ENCODE results near the gene KREMEN1. TPM values are rescaled to one million over a fixed set of nuclear protein-coding genes. Genes with fewer than 3 reads are reported as not detected.

Gene KREMEN1
- polyA plus RNA-seq, 1 donor, result 26.3 TPM

- no peak overlapping the region for H3K27ac ChIP-seq (ENCODE audit: low read length)
- H3K9me3 ChIP-seq (ENCODE audit: control insufficient read depth, low read depth, low read length), result no peaks in the 10 kb centered on the region
- no peaks in the 10 kb centered on the region for H3K27me3 ChIP-seq (ENCODE audit: control insufficient read depth, insufficient read depth, low read length)
- no peak for DNase-seq
- WGBS (ENCODE audit: insufficient coverage, low lambda C conversion rate), result no CpG with 5 or more reads among the region's 7 CpGs
- no peak overlapping the region for H3K4me3 ChIP-seq (ENCODE audit: low read length)
- no peaks in the 10 kb centered on the region for H3K4me1 ChIP-seq (ENCODE audit: control insufficient read depth, insufficient read depth, low read length)
- no peaks in the 10 kb centered on the region for H3K36me3 ChIP-seq (ENCODE audit: control insufficient read depth, insufficient read depth, low read length)
These were observed 115.0 kb downstream of the KREMEN1 start for GRCh38 chr22:29187831-29188230.

GRCh38 chr22:29190051-29190450 is 117.2 kb downstream of the KREMEN1 start:
- H3K4me3 ChIP-seq (ENCODE audit: low read length), result no peak overlapping the region
- H3K27me3 ChIP-seq (ENCODE audit: control insufficient read depth, insufficient read depth, low read length), result no peaks in the 10 kb centered on the region
- DNase-seq, result no peak
- H3K9me3 ChIP-seq (ENCODE audit: control insufficient read depth, low read depth, low read length), result no peaks in the 10 kb centered on the region
- no peaks in the 10 kb centered on the region for H3K36me3 ChIP-seq (ENCODE audit: control insufficient read depth, insufficient read depth, low read length)
- no peak overlapping the region for H3K27ac ChIP-seq (ENCODE audit: low read length)
- no CpG with 5 or more reads among the region's 8 CpGs for WGBS (ENCODE audit: insufficient coverage, low lambda C conversion rate)
- no peaks in the 10 kb centered on the region for H3K4me1 ChIP-seq (ENCODE audit: control insufficient read depth, insufficient read depth, low read length)

- Histone ChIP-seq H3K36me3 (ENCODE audit: control insufficient read depth, insufficient read depth, low read length) (no peaks in the 10 kb centered on the region), H3K27ac (ENCODE audit: low read length) (no peak overlapping the region), H3K4me1 (ENCODE audit: control insufficient read depth, insufficient read depth, low read length) (no peaks in the 10 kb centered on the region), H3K27me3 (ENCODE audit: control insufficient read depth, insufficient read depth, low read length) (no peaks in the 10 kb centered on the region), H3K4me3 (ENCODE audit: low read length) (no peak overlapping the region), H3K9me3 (ENCODE audit: control insufficient read depth, low read depth, low read length) (no peaks in the 10 kb centered on the region)
- DNase-seq, result no peak
- WGBS (ENCODE audit: insufficient coverage, low lambda C conversion rate), result no CpG with 5 or more reads among the region's 10 CpGs
These were observed 118.1 kb downstream of the KREMEN1 start for GRCh38 chr22:29190918-29191317.

GRCh38 chr22:29193021-29193420 is 120.2 kb downstream of the KREMEN1 start:
- H3K36me3 ChIP-seq (ENCODE audit: control insufficient read depth, insufficient read depth, low read length), result no peaks in the 10 kb centered on the region
- WGBS (ENCODE audit: insufficient coverage, low lambda C conversion rate), result 100% methylated on average over 1 of the region's 8 CpGs
- H3K4me1 ChIP-seq (ENCODE audit: control insufficient read depth, insufficient read depth, low read length), result no peaks in the 10 kb centered on the region
- H3K4me3 ChIP-seq (ENCODE audit: low read length), result no peak overlapping the region
- no peak for DNase-seq
- H3K27ac ChIP-seq (ENCODE audit: low read length), result no peak overlapping the region
- H3K27me3 ChIP-seq (ENCODE audit: control insufficient read depth, insufficient read depth, low read length), result no peaks in the 10 kb centered on the region
- no peaks in the 10 kb centered on the region for H3K9me3 ChIP-seq (ENCODE audit: control insufficient read depth, low read depth, low read length)

GRCh38 chr22:29194184-29194583 is 121.3 kb downstream of the KREMEN1 start:
- H3K9me3 ChIP-seq (ENCODE audit: control insufficient read depth, low read depth, low read length), result no peaks in the 10 kb centered on the region
- H3K4me1 ChIP-seq (ENCODE audit: control insufficient read depth, insufficient read depth, low read length), result no peaks in the 10 kb centered on the region
- WGBS (ENCODE audit: insufficient coverage, low lambda C conversion rate), result no CpG with 5 or more reads among the region's 2 CpGs
- no peaks in the 10 kb centered on the region for H3K27me3 ChIP-seq (ENCODE audit: control insufficient read depth, insufficient read depth, low read length)
- no peak for DNase-seq
- H3K27ac ChIP-seq (ENCODE audit: low read length), result no peak overlapping the region
- H3K36me3 ChIP-seq (ENCODE audit: control insufficient read depth, insufficient read depth, low read length), result no peaks in the 10 kb centered on the region
- no peak overlapping the region for H3K4me3 ChIP-seq (ENCODE audit: low read length)

- Histone ChIP-seq H3K27me3 (ENCODE audit: control insufficient read depth, insufficient read depth, low read length) (no peaks in the 10 kb centered on the region), H3K4me1 (ENCODE audit: control insufficient read depth, insufficient read depth, low read length) (no peaks in the 10 kb centered on the region), H3K27ac (ENCODE audit: low read length) (no peak overlapping the region), H3K9me3 (ENCODE audit: control insufficient read depth, low read depth, low read length) (no peaks in the 10 kb centered on the region), H3K36me3 (ENCODE audit: control insufficient read depth, insufficient read depth, low read length) (no peaks in the 10 kb centered on the region), H3K4me3 (ENCODE audit: low read length) (no peak overlapping the region)
- no peak for DNase-seq
- WGBS (ENCODE audit: insufficient coverage, low lambda C conversion rate), result no CpG with 5 or more reads among the region's 8 CpGs
These were observed 122.5 kb downstream of the KREMEN1 start for GRCh38 chr22:29195118-29195963.

- WGBS (ENCODE audit: insufficient coverage, low lambda C conversion rate), result 100% methylated on average over 1 of the region's 10 CpGs
- Histone ChIP-seq H3K4me1 (ENCODE audit: control insufficient read depth, insufficient read depth, low read length) (no peaks in the 10 kb centered on the region), H3K27ac (ENCODE audit: low read length) (no peak overlapping the region), H3K4me3 (ENCODE audit: low read length) (no peak overlapping the region), H3K27me3 (ENCODE audit: control insufficient read depth, insufficient read depth, low read length) (no peaks in the 10 kb centered on the region), H3K9me3 (ENCODE audit: control insufficient read depth, low read depth, low read length) (no peaks in the 10 kb centered on the region), H3K36me3 (ENCODE audit: control insufficient read depth, insufficient read depth, low read length) (no peaks in the 10 kb centered on the region)
- DNase-seq, result no peak
These were observed 123.3 kb downstream of the KREMEN1 start for GRCh38 chr22:29195964-29196666.

GRCh38 chr22:29197096-29197495 is 124.3 kb downstream of the KREMEN1 start:
- 88% methylated on average over 1 of the region's 3 CpGs for WGBS (ENCODE audit: insufficient coverage, low lambda C conversion rate)
- no peak overlapping the region for H3K4me3 ChIP-seq (ENCODE audit: low read length)
- DNase-seq, result no peak
- H3K36me3 ChIP-seq (ENCODE audit: control insufficient read depth, insufficient read depth, low read length), result no peaks in the 10 kb centered on the region
- peaks cover 5% of the 10 kb centered on the region for H3K4me1 ChIP-seq (ENCODE audit: control insufficient read depth, insufficient read depth, low read length)
- H3K27me3 ChIP-seq (ENCODE audit: control insufficient read depth, insufficient read depth, low read length), result no peaks in the 10 kb centered on the region
- H3K9me3 ChIP-seq (ENCODE audit: control insufficient read depth, low read depth, low read length), result no peaks in the 10 kb centered on the region
- no peak overlapping the region for H3K27ac ChIP-seq (ENCODE audit: low read length)

- H3K27ac ChIP-seq (ENCODE audit: low read length), result no peak overlapping the region
- no CpG with 5 or more reads among the region's 5 CpGs for WGBS (ENCODE audit: insufficient coverage, low lambda C conversion rate)
- H3K4me3 ChIP-seq (ENCODE audit: low read length), result no peak overlapping the region
- no peaks in the 10 kb centered on the region for H3K36me3 ChIP-seq (ENCODE audit: control insufficient read depth, insufficient read depth, low read length)
- no peaks in the 10 kb centered on the region for H3K9me3 ChIP-seq (ENCODE audit: control insufficient read depth, low read depth, low read length)
- no peaks in the 10 kb centered on the region for H3K27me3 ChIP-seq (ENCODE audit: control insufficient read depth, insufficient read depth, low read length)
- peaks cover 11% of the 10 kb centered on the region for H3K4me1 ChIP-seq (ENCODE audit: control insufficient read depth, insufficient read depth, low read length)
- no peak for DNase-seq
These were observed 125.4 kb downstream of the KREMEN1 start for GRCh38 chr22:29198240-29198639.

GRCh38 chr22:29199702-29200400 is 127.0 kb downstream of the KREMEN1 start:
- H3K27me3 ChIP-seq (ENCODE audit: control insufficient read depth, insufficient read depth, low read length), result no peaks in the 10 kb centered on the region
- no peak overlapping the region for H3K27ac ChIP-seq (ENCODE audit: low read length)
- peaks cover 11% of the 10 kb centered on the region for H3K4me1 ChIP-seq (ENCODE audit: control insufficient read depth, insufficient read depth, low read length)
- no peak for DNase-seq
- H3K4me3 ChIP-seq (ENCODE audit: low read length), result no peak overlapping the region
- no peaks in the 10 kb centered on the region for H3K36me3 ChIP-seq (ENCODE audit: control insufficient read depth, insufficient read depth, low read length)
- H3K9me3 ChIP-seq (ENCODE audit: control insufficient read depth, low read depth, low read length), result no peaks in the 10 kb centered on the region
- WGBS (ENCODE audit: insufficient coverage, low lambda C conversion rate), result 90% methylated on average over 2 of the region's 8 CpGs
